Stimulated activated CD8-positive, alpha-beta memory T cell treated with anti-CD3 and anti-CD28 coated beads, Interleukin-12 subunit alpha, Interleukin-12 subunit beta, amount 100 ng/mL, for 4 hours (primary cell): ENCODE data around the gene FGL2.
"Not testable (repeated sequence)": the region's sequence is repeated elsewhere in the genome, so short reads cannot be mapped to it uniquely, and the experiment has no call there.

ENCODE experiments used
- DNase-seq: peaks from one replicate; pipeline ENCODE4 v3.0.0-alpha.2; 2020; ENCODE audit warnings: low read depth

The FGL2 gene, protein sequence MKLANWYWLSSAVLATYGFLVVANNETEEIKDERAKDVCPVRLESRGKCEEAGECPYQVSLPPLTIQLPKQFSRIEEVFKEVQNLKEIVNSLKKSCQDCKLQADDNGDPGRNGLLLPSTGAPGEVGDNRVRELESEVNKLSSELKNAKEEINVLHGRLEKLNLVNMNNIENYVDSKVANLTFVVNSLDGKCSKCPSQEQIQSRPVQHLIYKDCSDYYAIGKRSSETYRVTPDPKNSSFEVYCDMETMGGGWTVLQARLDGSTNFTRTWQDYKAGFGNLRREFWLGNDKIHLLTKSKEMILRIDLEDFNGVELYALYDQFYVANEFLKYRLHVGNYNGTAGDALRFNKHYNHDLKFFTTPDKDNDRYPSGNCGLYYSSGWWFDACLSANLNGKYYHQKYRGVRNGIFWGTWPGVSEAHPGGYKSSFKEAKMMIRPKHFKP

DNA sequence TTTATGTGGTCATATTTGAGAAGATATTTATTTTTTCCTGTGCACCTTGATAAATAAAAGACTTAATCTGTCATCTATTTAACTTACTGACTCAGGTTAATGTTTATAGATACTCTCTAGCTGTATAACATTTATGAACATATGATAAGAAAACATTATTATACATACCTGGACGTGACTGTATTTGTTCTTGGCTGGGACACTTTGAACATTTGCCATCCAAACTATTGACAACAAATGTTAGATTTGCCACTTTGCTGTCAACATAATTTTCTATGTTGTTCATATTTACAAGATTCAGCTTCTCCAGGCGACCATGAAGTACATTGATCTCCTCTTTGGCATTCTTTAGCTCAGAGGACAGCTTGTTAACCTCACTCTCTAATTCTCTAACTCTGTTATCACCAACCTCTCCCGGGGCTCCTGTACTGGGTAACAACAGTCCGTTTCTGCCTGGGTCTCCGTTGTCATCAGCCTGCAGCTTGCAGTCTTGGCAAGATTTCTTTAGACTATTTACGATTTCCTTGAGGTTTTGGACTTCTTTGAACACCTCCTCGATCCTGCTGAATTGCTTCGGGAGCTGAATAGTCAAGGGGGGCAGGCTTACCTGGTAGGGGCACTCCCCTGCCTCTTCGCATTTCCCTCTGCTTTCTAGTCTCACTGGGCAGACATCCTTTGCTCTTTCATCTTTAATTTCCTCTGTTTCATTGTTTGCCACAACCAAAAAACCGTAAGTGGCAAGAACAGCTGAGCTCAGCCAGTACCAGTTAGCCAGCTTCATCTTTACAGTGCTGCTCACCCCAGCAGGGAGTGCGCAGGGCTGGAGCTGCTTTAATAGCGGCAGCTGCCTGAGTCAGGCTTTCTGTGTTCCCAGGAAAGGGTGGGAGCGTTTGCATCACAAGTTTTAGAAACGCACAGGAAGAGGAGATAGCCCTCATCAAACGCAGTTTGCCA lies at the start of gene FGL2:
Gene FGL2, minus strand, starts transcription at position 807 of the 954 bp plus-strand sequence. Its CDS starts 26 bp downstream, at position 781.
- no peak for DNase-seq

DNA sequence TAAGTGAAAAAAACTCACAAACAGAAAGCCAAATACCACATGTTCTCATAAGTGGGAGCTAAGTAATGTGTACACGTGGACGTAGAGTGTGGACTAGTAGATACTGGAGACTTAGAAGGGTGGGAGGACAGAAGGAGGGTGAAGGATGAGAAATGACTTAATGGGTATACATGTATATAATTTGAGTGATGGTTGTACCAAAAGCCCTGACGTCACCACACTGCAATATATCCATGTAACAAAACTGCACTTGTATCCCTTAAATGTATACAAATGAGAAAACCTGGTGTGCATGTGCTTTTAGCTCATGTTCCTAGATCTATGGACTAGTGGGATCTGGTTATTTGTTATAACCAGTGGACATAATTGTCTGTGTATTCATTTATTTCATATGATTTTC lies 48.5 kb upstream of the FGL2 start:
- DNase-seq, result no peak

DNA sequence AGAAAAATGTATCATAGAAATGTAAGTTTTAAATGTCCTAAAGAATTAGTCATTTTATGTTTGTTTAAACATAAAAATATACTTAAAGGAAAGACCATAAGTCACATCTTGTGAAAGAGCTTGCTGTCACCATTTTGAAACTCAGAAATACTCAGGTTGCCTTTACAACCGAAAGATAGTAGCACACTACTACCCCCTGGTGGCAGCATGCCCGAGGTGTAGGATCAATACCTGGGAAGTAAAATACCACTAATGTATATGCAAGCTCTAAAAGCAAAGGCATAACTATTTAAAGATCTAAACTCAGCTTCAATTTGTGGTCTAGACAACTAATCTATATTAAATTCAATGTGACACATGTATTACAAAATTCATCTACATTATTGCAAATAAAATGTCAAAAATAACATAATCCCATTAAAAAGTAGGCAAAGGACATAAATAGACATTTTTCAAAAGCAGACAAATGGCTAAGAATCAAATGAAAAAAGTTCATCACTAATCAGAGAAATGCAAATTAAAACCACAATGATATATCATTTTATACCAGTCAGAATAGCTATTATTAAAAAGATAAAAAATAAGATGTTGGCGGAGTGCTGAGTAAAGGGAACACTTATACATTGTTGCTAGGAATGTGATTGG lies 47.7 kb upstream of the FGL2 start:
- peak; percentile 63 for DNase-seq

DNA sequence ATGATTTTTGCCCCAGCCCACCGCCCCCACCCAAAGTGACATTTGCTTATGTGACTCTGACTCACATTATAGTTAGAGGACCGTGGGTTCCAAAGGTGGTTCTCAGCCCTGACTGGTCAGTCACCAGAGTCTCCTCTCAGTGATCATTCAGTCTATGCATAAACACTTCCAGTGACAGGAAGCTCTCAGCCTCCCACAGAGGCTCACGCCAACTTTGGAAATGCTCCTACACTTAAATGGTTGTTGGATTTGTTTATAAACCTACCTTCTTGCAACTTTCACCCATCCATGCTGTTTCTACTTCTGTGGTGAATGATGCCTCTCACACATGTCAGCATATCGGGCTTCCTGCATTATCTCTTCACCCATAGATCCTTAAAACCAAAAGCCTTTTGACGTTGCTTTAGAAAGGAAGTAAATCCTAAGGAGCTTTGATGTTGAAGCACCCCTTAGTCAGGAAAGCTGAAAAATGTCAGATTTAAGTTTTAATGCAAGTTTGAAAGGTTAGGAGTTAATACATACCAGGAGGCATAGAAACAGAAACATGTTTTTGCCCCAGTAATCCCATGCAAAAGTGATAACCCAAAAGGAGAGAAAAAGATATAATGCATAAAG lies 46.5 kb upstream of the FGL2 start:
- no peak for DNase-seq

DNA sequence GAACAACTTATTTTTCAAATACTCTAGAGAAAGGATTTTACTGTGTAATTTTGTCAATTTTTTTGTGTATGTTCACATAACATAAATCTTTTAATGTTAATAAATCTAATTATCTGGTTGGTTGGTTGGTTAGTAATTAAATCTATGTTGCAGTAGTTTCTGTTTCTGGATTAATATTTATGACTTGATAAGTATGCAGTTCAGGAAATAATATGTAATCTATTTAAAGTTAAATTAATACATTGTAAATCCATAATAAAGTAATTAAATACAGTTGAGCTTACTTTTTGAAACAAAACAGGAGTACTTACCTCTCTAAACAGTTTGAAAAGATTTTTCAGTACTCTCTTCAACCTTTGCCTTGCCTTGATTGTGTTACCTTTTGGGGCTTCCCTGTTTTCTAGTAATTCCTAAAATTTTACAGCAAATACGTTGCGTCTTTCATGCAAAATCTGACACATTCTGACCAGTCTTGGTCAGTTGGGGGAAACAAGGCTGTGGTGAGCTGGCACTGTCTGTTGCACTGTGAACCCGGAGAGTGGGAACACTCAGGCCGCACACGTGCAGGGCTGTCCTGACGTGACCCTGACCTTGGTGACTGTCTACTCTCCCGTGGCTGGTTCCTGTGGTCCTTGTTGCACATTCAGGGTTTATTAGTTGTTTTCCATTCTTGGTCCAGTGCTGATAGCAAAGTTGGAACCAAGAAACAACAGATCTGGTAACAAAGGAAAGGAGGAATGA lies 45.6 kb upstream of the FGL2 start:
- no peak for DNase-seq

DNA sequence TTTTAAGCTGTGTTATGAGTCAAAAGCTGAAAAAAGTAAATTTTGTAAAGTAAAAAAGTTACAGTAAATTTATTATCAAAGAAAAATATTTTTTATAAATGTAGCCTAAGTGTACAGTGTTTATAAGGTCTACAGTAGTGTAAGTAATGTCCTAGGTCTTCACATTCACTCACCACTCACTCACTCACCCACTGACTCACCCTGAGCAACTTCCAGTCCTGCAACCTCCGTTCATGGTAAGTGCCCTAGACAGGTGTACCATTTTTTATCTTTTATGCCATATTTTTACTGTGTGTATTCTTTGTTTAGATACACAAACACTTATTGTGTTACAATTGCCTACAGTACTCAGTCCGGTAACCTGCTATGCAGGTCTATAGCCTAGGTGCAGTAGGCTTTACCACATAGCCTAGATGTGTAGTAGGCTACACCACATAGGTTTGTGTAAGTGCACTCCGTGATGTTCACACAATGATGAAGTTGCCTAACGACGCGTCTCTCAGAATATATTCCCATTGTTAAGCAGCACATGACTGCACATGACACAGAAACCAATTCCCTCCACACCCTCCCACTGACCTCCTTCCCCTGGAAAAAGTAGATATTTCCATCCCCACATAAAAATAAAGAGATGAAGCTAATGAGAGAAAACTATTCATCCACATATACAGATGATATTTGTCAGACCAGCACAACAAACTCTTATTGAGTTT lies 44.8 kb upstream of the FGL2 start:
- DNase-seq, result no peak

DNA sequence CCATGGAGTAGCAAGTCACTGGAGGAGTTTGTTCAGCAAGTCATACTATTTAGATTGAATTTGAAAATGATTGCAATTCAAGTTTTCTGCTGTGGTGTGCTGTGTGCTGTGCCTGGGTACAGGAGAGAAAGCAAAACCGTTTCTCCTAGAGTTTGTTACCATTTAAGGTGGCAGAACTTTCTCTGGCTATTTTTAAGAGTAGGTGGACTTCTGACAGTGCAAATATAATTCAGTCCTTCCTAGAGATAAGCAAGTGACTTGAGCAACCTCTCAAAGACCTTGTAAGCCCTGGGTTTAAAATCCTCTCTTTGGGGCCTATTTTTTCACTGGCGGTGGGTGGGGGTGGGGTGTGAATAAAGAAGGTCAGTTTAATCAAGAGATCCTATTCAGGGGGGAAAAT lies 42.9 kb upstream of the FGL2 start:
- no peak for DNase-seq

DNA sequence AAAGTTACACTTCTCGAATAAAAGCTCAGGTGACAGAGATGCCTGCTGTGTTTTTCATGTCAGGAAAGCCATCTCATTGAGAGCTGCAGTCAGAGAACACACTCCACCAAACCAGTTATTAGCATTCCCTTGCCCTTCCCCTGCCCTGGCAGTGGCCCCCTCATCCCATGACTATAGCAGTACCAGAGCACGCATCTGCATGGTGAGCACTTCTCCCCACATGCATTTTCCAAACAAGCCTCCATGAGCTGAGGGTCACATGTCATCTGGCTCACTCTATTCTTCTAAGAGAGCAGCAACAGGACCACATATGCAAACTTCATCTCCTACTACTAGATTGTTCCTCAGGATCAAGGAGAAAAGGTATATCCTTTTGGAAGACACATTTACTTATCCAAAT lies 42.4 kb upstream of the FGL2 start:
- DNase-seq, result no peak

DNA sequence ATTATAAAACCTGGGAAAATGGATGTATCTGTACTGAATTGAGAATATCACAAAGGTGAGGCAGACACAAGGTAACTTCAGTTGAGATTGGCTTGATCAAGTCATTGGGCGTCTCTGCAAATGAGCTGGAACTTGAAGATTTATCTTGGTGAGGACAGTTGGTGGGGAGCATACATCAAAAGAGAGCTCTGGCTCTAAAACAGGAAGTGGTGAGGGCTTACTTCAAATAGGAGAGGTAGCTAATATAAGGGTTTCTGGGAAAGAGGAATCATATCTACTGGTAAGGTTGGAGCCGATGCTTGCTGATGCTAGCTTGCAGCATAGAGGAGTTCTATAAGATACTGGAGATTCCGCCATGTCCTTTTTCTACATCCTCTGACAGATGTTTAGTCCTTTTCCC lies 39.9 kb upstream of the FGL2 start:
- DNase-seq, result no peak

DNA sequence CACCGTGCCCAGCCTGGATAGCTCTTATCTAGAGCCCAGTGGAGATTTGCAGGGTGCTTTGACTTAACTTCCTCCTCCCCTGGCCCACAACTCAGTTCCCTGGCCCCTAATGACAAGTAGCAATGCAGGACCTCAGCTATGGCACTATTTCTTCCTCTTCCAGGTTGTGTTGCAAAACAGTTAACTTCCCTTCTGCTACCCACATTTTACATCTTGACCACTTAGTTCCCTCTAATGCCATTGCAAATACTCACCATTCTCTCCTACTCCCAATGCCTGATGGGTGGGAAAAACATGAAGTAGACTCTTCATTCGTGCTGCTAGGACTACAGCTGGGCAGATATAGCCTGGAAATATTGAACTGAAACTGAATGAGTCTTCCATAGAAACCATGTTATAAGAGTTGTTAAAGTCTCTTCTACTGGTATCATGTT lies 39.1 kb upstream of the FGL2 start:
- DNase-seq, result no peak

DNA sequence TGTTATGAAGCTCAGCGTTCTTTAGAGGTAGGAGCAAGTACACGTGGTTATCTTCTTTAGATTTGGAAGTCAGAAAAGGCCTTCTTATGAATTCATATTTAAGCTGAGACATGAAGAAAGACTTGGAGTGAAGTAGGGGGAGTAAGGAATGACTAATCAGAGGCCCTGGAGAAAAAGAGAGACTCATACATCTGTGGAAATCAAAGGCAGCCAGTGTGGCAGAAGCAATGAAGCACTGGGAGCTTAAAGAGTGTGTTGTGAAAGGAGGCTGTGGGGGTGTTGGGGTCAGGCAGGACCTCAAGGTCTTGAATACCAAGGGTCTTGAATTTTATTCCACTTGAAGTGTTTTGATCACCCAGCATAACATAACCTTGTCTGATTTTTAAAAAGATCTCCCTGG lies 35.7 kb upstream of the FGL2 start:
- DNase-seq, result no peak

DNA sequence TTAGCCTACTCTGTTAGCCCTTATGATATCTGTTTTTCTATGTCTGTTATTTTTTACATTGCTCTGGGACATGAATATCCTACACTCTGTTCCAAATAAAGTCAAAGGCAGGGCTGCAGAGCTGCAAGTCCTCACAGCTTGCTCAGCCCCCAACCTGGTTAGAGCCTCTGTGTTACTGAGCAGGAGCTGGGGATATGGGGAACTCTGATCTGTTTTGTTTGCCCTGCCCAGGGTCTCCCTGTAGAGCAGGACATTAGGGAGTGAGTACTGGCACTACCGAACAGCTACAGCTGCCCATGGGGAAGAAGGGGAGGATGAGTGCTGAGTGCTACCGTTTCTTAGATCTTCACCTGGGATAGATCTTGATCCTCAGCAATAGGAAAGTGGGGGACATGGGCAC lies 32.8 kb upstream of the FGL2 start:
- no peak for DNase-seq

DNA sequence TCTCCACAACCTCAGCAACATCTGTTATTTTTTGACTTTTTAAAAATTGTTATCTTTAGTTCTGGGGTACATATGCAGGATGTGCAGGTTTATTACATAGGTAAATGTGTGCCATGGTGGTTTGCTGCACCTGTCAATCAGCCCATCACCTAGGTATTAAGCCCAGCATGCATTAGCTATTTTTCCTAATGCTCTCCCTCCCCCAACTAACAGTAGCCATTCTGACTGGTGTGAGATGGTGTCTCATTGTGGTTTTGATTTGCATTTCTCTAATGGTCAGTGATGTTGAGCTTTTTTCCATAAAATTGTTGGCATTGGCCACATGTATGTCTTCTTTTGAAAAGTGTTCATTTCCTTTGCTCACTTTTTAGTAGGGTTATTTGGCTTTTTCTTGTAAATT lies 29.2 kb upstream of the FGL2 start:
- DNase-seq, result not testable (repeated sequence)

DNA sequence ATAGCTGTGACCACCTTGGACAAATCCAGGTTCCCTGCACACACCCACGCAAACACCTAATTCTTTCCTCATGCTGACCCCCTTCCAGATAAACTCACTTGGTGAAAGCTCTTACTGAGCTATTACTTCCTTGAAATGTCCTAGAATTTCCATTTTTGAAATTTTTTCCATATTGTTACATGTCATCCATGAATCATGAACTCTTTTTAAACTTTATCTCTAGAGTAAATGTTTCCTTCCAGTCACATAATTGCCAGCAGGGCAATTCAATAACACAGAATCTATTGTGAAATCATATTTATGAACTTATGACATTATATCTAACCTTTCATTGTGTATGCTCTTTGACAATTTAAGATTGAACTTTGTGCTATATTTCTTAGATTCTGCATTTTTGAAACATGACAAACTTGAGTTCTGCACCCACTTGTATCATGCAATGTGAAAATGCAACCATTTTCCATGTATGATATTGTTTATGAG lies 26.8 kb upstream of the FGL2 start:
- no peak for DNase-seq

DNA sequence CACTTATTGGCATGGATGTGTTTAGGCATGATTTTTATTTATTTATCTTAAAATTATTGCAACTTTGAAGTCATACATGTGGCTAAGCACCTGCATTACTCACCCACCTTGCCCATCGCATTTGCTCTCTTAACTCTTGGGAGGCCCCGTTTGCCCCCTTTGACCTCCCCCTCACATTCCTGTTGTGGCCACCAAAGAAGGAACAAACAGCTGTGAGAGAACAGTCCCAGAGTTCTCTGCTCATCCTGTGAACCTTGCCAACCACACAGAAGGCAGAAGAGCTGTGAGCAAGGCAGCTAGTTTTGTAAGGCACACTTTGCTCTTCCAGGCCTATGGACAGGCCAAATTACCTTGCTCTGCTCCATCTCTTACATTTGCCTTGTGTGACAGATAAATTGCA lies 23.6 kb upstream of the FGL2 start:
- no peak for DNase-seq

DNA sequence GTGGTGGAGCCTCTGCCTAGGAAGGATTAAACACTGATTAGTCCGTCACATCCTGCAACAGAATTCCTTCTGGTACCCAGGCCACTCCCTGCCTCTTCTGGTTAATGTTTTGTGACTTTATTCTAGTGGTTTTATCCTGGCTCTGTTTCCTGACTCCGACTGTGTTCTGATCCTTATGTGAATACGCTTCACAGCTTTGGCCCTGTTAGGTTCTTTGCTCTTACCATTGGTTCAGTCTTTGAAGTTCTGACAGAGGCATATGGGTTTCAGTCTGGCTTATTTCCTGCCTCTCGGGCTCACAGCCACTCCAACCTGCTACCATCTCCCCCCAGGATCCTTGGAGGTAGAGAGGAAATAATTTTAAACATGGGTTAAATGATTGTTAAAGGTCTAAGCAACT lies 23.2 kb upstream of the FGL2 start:
- no peak for DNase-seq

DNA sequence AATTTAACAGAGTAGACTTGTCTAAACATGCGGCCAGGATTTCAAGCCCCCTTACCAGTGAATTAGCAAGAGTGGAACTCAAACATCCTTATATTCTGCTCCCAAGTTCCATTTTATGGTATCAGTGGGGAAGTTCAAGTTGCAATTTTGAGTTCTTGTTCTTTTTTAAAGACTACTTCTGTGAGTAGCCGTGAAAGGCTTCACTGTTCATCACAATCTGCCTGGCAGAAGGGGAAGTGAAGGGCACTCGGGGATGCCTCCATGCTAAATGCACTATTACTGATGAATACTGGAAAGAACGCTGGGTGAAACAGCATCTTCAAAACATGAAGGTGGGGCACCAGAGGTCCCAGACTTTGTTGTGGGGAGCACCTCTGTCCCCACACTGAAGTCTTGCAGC lies 22.4 kb upstream of the FGL2 start:
- DNase-seq, result no peak

DNA sequence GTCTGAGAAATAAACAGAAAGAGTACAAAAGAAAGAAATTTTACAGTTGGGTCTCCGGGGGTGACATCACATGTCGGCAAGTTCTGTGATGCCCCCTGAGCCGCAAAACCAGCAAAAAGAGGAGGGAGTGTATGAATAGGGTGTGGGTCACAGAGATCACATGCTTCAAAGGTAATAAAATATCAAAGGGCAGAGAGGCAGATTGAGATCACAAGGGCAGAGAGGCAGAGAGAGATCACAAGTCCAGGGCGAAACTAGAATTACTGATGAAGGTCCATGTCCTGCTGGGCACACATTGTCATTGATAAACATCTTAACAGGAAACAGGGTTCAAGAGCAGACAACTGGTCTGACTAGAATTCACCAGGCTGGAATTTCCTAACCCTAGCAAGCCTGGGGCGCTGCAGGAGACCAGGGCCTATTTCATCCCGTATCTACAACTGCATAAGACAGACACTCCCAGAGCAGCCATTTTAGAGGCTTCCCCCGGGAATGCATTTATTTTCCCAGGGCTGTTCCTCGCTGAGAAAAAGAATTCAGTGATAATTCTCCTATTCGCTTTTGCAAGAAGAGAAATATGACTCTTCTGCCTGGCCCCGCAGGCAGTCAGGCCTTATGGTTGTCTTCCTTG lies 20.2 kb upstream of the FGL2 start:
- not testable (repeated sequence) for DNase-seq

DNA sequence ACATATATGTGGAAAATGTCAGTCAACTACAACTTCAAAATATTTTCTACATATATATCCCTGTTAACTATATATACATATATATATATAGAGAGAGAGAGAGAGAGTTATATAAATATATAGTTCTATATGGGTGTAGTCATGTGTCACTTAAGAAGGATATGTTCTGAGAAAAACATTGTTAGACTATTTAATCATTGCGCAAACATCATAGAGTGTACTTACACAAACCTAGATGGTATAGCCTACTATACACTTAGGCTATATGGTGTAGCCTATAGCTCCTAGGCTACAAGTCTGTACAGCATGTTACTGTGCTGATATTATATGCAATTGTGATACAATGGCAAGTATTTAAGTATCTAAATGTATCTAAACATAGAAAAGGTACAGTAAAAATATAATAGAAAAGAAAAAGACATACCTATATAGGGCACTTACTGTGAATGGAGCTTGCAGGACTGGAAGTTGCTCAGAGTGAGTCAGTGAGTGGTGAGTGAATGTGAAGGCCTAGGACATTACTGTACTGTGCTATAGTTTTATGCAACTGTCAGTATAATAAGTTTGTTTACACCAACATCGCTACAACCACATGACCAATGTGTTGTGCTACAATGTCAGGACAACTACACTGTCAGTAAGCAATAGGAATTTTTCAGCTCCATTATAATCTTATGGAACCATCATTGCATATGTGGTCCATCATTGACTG lies 18.0 kb upstream of the FGL2 start:
- DNase-seq, result no peak
